GM21576 (cell line): ENCODE results near the gene VPS9D1.

Source experiments
- ATAC-seq: cut with Tn5 transposase; IDR thresholded peaks from one replicate; pipeline ENCODE4 v1.9.1; 2021; ENCODE audit warnings: mild to moderate bottlenecking, moderate library complexity; ENCODE audit not compliant: unreplicated experiment

VPS9D1 gene

GRCh38 chr16:89720813-89721545 is at the start of gene VPS9D1, which contains the start of gene ZNF276:
Gene VPS9D1, minus strand, starts transcription at chr16:89720898. Its CDS starts 37 bp downstream, at chr16:89720861.
Gene ZNF276, plus strand, starts transcription at chr16:89721537. Its CDS starts 104 bp downstream, at chr16:89721641.
- ATAC-seq: peak; percentile 36

- no peak for ATAC-seq
Observed at GRCh38 chr16:89770367-89770766, 49.7 kb upstream of the VPS9D1 start.

- no peak for ATAC-seq
Observed at GRCh38 chr16:89765292-89765830, 44.7 kb upstream of the VPS9D1 start.

- ATAC-seq: peak; percentile 87
Observed at GRCh38 chr16:89764711-89765201, 44.1 kb upstream of the VPS9D1 start.

GRCh38 chr16:89761304-89761922 is 40.7 kb upstream of the VPS9D1 start:
- ATAC-seq: no peak

- ATAC-seq: no peak
Observed at GRCh38 chr16:89759746-89760340, 39.1 kb upstream of the VPS9D1 start.

GRCh38 chr16:89749637-89750036 is 28.9 kb upstream of the VPS9D1 start:
- ATAC-seq: no peak

- ATAC-seq: no peak
Observed at GRCh38 chr16:89748921-89749320, 28.2 kb upstream of the VPS9D1 start.

- ATAC-seq: no peak
Observed at GRCh38 chr16:89748076-89748475, 27.4 kb upstream of the VPS9D1 start.

GRCh38 chr16:89746043-89746442 is 25.3 kb upstream of the VPS9D1 start:
- no peak for ATAC-seq

GRCh38 chr16:89744813-89745212 is 24.1 kb upstream of the VPS9D1 start:
- ATAC-seq: no peak

- no peak for ATAC-seq
Observed at GRCh38 chr16:89742948-89743347, 22.2 kb upstream of the VPS9D1 start.

GRCh38 chr16:89741342-89742014 is 20.8 kb upstream of the VPS9D1 start:
- no peak for ATAC-seq

GRCh38 chr16:89739383-89739782 is 18.7 kb upstream of the VPS9D1 start:
- no peak for ATAC-seq

GRCh38 chr16:89738538-89739317 is 18.0 kb upstream of the VPS9D1 start:
- no peak for ATAC-seq

- no peak for ATAC-seq
Observed at GRCh38 chr16:89738072-89738377, 17.3 kb upstream of the VPS9D1 start.

- no peak for ATAC-seq
Observed at GRCh38 chr16:89737341-89738071, 16.8 kb upstream of the VPS9D1 start.

GRCh38 chr16:89736554-89736953 is 15.9 kb upstream of the VPS9D1 start:
- ATAC-seq: no peak

GRCh38 chr16:89733792-89734191 is 13.1 kb upstream of the VPS9D1 start:
- ATAC-seq: no peak

GRCh38 chr16:89733322-89733721 is 12.6 kb upstream of the VPS9D1 start:
- no peak for ATAC-seq
